HepG2 (cell line): ENCODE results near the gene ACTN3. TPM values are rescaled to one million over a fixed set of nuclear protein-coding genes. Genes with fewer than 3 reads are reported as not detected.

Experiments used
- ARID4A ChIP-seq: sonication (generic); formaldehyde crosslinking; IDR thresholded peaks from 2 replicates; pipeline ENCODE4 v1.5.0; 2020; ENCODE audit warnings: mild to moderate bottlenecking, missing genetic modification reagents, borderline replicate concordance
- CTCF ChIP-seq: sonication (generic); formaldehyde crosslinking; IDR thresholded peaks from 2 replicates; pipeline ENCODE4 v1.5.0; 2020; ENCODE audit warnings: mild to moderate bottlenecking, missing genetic modification reagents, moderate library complexity
- MAF1 ChIP-seq: sonication (generic); formaldehyde crosslinking; IDR thresholded peaks from 2 replicates; pipeline ENCODE4 v1.5.0; 2020; ENCODE audit warnings: missing genetic modification reagents, borderline replicate concordance
- MTF1 ChIP-seq: sonication (generic); formaldehyde crosslinking; IDR thresholded peaks from 2 replicates; pipeline ENCODE4 v1.5.0; 2020; ENCODE audit warnings: missing genetic modification reagents
- MYNN ChIP-seq: sonication (generic); formaldehyde crosslinking; IDR thresholded peaks from 2 replicates; pipeline ENCODE4 v1.4.0; 2020; ENCODE audit warnings: mild to moderate bottlenecking, low read depth, missing genetic modification reagents
- PTBP1 ChIP-seq: fragments of 200-400 bp; formaldehyde crosslinking; IDR thresholded peaks from 2 replicates; pipeline ENCODE4 v1.6.1; 2018; ENCODE audit warnings: low read length, low read depth; ENCODE audit not compliant: poor library complexity, severe bottlenecking
- REPIN1 ChIP-seq: sonication (generic); formaldehyde crosslinking; IDR thresholded peaks from 2 replicates; pipeline ENCODE4 v1.8.0; 2022; ENCODE audit warnings: missing genetic modification reagents, low read depth, mild to moderate bottlenecking, borderline replicate concordance
- SAFB2 ChIP-seq: sonication (generic); formaldehyde crosslinking; IDR thresholded peaks from 2 replicates; pipeline ENCODE4 v1.5.1; 2020; ENCODE audit warnings: missing genetic modification reagents, low read depth, mild to moderate bottlenecking, borderline replicate concordance
- SKI ChIP-seq: fragments of 450-650 bp; IDR thresholded peaks from one replicate; pipeline ENCODE4 v1.6.1; 2018; ENCODE audit warnings: mild to moderate bottlenecking; ENCODE audit not compliant: partially characterized antibody
- TGIF2 ChIP-seq: IDR thresholded peaks from 2 replicates; pipeline ENCODE4 v1.6.1; 2016; ENCODE audit warnings: control low read depth, missing compliant biosample characterization
- ZC3H4 ChIP-seq: sonication (generic); formaldehyde crosslinking; IDR thresholded peaks from 2 replicates; pipeline ENCODE4 v1.4.0; 2020; ENCODE audit warnings: missing genetic modification reagents, borderline replicate concordance
- ZFP91 ChIP-seq: sonication (generic); formaldehyde crosslinking; IDR thresholded peaks from 2 replicates; pipeline ENCODE4 v1.9.0; 2022; ENCODE audit warnings: missing genetic modification reagents, mild to moderate bottlenecking, borderline replicate concordance
- ZFY ChIP-seq: sonication (generic); formaldehyde crosslinking; IDR thresholded peaks from 2 replicates; pipeline ENCODE4 v1.4.0; 2020; ENCODE audit warnings: missing genetic modification reagents
- ZNF136 ChIP-seq: sonication (generic); formaldehyde crosslinking; IDR thresholded peaks from 2 replicates; pipeline ENCODE4 v1.8.1; 2022; ENCODE audit warnings: low read depth, mild to moderate bottlenecking, moderate library complexity, missing genetic modification reagents
- ZNF788 ChIP-seq: sonication (generic); formaldehyde crosslinking; IDR thresholded peaks from 2 replicates; pipeline ENCODE4 v1.5.0; 2020; ENCODE audit warnings: mild to moderate bottlenecking, missing genetic modification reagents, borderline replicate concordance
- ZSCAN9 ChIP-seq: IDR thresholded peaks from 2 replicates; pipeline ENCODE4 v1.6.1; 2016; ENCODE audit warnings: borderline replicate concordance
- polyA plus RNA-seq, 8 experiments: library from polyadenylated mRNA; depleted of rRNA in 3 of 8; stranded (reverse) in 7 of 8; unstranded in 1 of 8; fragments of >200 nt; fragmentation: Illumina TruSeq in 4 of 8; extraction: Trizol in 4 of 8; gene quantifications; 2 replicates each; pipeline versions ENCODE4 v1.2.1 to v1.2.3, GENCODE V29; 2011 to 2016; ENCODE audit warnings: low read depth in 4 of 8, missing spikeins in 1 of 8, mixed read lengths in 1 of 8; ENCODE audit not compliant: insufficient read depth in 1 of 8
- total RNA-seq, 5 experiments: library from RNA; depleted of rRNA; stranded (reverse); fragments of >200 nt; fragmentation: Illumina TruSeq; extraction: Trizol; gene quantifications; 2 replicates each; pipeline ENCODE4 v1.2.3, GENCODE V29; 2016; ENCODE audit warnings: low read depth in 1 of 5
- TF ChIP-seq, protein P1 (sequence below): sonication (generic); formaldehyde crosslinking; IDR thresholded peaks from 2 replicates; pipeline ENCODE4 v1.4.0; 2020; ENCODE audit warnings: missing genetic modification reagents

The ACTN3 gene
- total and polyA plus RNA-seq, 2 of the 13 experiments (the other 11 are each of a cell fraction or from before 2014, with no cell fraction given) = 0.04 to 0.09 TPM

GRCh38 chr11:66592457-66593302 is 46.0 kb downstream of the ACTN3 start, which contains the start of the genes CCDC87 and CCS (continued):
- TF ChIP-seq PTBP1 (peak; percentile 63), REPIN1 (CRISPR knock-in tag) (peak; percentile 95; the same call in 1 of the 2 replicates), MTF1 (CRISPR knock-in tag) (no peak), ZFP91 (CRISPR knock-in tag) (peak; percentile 96), ZC3H4 (CRISPR knock-in tag) (0 out of 2 replicates have a peak, but pooled peaks have one; percentile 68), TGIF2 (CRISPR knock-in tag) (no peak; the same call in 1 of the 2 replicates), ZFY (CRISPR knock-in tag) (peak; percentile 88), ZNF136 (CRISPR knock-in tag) (0 out of 2 replicates have a peak, but pooled peaks have one; percentile 0), MAF1 (CRISPR knock-in tag) (no peak; the same call in 1 of the 2 replicates), SKI (peak; percentile 77), CTCF (CRISPR knock-in tag) (peak; percentile 85), ZSCAN9 (peak; percentile 75; the same call in 1 of the 2 replicates), ZNF788 (CRISPR knock-in tag) (peak; percentile 95; the same call in 1 of the 2 replicates), SAFB2 (CRISPR knock-in tag) (no peak), ARID4A (CRISPR knock-in tag) (peak; percentile 89; the same call in 1 of the 2 replicates), MYNN (CRISPR knock-in tag) (no peak)
- TF ChIP-seq, protein P1, sequence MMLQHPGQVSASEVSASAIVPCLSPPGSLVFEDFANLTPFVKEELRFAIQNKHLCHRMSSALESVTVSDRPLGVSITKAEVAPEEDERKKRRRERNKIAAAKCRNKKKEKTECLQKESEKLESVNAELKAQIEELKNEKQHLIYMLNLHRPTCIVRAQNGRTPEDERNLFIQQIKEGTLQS (CRISPR knock-in tag) = no peak; the same call in 1 of the 2 replicates
